ENCODE measurements around the gene ADAMTSL3.
"Not testable (repeated sequence)": the region's sequence is repeated elsewhere in the genome, so short reads cannot be mapped to it uniquely, and the experiment has no call there.

Gene ADAMTSL3

DNA sequence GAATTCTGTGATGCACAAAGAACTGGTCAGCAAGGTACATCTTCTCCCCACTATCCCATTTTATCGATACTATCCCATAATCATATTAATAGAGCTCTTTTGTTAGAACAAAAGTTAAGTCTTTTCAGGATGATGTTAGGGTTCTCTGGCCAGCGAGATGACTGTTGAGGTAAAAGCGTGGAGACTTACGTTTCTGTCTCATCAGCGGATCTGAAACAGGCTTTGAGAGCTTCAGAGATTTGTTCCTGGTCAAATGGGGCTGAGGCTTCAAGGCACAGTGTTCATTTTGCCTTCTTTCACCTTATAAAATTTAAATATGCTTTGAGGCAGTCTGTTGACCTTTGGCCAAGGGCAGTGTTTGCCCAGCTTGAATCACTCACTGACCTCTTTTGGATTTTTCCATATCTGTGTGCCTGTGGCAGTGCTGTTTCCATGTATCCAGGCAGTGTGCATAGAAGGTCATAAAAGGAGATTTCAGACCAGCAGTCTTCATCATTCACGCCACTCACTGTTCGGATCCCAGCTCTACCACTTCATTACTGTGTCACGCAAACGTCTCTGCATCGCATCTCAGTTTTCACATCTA, 3.1 kb downstream of the ADAMTSL3 start:
- DNase-seq, result no peak

DNA sequence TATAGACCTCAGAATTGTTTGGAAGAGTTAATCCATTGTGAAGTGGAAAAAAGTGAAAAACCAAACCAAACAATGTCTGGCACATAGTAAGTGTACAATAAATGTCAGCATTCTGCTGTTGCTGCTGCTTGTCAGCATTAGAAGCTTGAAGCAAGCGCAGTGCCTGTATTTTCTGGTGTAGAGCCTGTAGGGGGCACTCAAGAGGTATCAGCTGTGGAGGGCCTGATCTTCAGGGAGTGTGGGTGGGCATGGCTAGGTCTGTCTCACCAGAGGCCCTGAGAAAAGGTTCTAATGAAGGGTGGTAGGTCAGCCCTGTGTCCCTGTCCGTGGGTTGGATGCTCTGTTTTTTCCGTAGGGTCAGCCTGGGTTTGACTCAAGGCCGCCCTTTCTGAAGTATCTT, 3.6 kb downstream of the ADAMTSL3 start:
- no peak for DNase-seq

DNA sequence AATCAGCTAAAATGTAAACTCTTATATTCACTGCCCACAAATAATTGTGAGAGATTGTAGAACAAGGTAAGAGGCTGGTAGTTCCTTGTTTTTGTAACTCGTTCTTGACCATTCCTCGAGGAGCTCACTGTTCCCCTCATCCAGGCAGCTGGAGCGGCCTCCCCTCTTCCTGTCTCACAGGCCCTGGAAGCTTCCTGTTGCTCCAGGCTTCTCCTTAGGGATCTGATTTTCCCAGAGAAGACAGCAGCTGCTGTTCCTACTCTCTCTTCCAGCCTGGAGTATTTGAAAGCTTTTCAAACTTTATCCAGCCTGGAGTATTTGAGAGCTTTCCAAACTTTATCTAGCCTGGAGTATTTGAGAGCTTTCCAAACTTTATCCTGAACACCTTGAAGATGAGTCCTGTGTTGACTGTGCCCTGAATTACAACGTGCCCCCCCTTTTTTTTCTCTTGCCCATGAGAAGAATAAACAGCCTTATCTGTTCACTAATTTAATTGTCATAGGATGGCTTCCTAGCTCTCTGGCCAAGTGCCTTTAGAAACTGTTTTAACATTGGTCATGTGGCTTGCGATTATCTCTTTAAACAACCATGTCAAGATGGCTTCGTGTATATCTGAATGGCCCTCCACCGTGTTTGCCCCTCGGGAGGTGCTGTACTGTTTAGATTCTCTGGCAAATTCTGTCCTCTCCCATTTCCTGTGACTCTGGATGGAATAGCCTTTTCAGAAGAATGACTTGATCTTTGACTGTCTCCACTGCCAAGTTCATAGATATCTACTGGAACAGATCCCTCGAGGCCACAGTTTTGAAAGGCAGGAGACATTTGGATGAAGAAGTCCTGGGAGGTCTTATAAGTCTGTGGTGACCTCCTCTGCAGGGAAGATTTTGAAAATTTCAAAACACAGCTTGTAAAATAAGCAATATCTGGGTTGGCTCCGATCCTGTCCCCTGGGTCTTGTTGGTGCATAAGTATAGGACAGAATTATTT, 4.8 kb downstream of the ADAMTSL3 start:
- DNase-seq, result no peak

DNA sequence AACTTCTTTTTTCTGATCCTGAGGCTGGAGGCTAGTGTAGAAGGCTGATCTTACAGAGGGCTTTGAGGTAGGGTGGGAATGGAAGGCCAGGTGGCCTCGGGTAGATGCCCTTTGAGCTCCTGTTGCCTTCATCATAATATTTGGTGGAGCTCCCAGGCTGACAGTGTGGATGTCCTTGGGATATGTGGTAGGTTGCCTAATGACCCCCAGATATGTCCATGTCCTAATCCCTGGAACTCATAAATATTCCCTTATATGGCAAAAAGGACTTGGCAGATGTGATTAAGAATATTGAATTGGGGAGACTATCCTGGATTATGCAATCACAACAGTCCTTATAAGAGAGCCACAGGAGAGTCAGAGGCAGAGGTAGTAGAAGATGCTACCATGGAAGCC, 5.5 kb downstream of the ADAMTSL3 start:
- no peak for DNase-seq

DNA sequence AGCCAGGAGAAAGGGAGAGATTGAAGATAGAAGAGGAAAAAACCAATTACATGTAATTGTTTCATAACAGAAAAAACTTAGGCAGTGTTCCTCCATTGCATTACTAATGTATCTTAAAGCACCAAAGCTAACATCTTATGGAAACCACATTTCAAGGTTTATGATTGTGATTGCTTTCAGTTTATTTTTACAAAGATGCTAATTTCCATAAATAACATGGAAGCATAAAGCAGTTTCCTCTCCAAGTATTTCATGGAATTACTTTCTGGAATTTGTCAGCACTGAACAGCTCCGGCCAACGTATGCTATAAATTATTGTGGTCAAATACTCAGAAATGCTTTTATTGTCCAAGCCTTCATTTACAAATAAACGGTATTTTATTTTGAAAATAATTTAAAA, 11.6 kb downstream of the ADAMTSL3 start:
- no peak for DNase-seq

DNA sequence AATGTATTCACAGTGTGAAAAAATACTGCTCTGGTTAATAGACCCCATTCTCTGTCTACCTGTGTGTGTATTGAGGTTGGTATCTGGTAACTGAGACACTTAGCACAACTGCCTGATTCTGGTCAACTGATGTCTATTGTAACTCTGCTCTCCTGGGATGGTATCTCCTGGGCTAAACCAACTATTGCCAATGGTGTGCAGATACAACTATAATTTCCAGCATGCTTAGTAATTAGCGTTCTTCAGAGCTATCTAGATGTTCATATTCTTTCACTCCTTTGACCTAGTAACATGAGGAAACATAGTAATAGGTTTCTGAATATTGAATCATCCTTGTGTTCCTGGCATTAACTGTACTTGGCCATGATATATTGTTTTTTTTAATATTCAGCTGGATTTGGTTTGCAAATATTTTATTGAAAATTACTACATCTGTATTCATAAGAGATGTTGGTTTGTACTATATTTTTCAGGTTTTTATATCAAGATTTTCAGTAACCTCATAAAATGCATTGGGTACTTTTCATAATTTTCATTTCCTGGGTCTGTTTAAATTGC, 16.8 kb downstream of the ADAMTSL3 start:
- no peak for DNase-seq

DNA sequence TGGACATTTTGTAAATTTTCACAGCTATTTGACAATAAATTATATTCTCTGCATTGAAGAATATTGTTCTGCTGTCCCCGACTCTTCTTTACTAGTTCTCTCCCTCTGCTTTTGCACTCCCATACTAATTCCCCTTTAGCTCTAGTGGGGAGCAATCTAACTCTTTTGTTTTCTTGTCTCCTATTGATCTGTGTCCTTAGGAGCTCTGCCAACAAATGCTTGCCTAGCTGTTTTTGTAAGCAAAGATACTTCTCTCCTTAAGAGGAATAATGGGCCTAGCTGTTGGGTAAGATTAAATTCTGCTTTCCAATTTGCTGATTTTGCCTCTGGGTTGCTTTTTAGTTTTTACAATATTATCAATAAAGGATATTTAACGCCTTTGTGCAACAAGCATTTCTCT, 17.7 kb downstream of the ADAMTSL3 start:
- no peak for DNase-seq

DNA sequence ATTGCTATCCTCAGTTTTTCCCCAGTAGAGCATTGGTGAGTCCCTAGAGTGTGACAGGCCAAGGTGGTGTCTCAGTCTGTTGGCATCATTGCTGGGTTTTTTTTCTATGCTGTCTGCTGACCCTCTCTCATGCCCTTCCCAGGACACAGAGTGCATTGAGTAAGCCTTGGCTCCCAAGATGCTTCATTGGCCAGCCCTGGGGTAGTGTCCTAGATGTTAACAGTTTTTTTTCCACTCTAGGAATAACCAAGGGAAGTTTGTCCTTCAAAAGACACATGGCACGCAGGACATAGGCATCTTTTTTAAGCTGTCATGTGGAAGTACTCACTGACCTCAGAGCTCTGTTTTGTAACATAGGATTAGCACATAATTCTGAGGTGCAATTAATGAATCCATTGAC, 19.5 kb downstream of the ADAMTSL3 start:
- DNase-seq, result no peak

DNA sequence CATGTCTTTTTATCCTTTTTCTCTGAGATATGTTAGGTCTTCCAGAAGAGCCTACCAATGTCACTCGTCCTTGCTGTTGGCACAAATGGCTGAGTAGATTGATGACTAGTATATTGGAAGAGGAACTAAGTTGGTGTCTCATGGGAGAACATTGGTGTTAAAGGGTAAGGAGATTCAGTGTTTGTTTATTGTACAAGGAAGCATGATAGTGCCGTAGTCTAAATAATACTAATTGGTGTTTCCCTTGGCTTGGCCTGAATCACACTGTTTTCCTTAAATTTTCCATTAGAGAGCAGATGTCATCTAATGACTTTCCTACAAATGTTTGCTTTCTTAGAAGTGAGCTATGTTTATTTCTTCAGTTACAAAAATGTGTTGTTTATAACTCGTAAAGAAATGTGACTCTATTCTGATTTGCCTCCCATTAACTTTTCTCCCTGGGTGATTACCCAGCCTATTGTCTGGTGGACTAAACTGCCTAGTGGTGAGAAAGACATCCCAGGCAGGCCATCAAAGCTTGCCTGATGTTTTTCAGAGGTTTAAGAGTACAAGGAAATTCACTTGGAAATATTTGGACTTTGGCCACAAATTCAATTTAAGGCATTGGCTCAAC, 28.7 kb downstream of the ADAMTSL3 start:
- no peak for DNase-seq

DNA sequence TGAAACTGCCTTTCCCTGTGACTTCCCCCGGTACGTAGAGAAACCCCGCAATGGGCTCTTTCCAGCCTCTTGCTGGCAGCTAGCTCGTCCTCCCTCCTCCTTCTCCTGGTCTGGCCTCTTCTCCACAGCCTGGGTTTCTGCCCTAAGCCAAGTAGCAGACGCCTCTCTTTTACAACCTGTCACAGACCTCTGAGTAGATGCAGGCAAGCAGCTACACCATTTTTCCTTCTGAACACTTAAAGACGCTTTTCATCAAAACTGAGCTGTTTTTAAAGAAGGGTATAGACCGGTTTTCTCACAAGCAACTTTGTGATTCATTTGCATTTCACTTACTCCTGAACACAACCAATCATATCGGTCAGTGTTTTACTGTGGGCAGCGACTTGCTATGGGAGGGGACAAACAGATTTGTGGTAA, 32.0 kb downstream of the ADAMTSL3 start:
- DNase-seq, result no peak

DNA sequence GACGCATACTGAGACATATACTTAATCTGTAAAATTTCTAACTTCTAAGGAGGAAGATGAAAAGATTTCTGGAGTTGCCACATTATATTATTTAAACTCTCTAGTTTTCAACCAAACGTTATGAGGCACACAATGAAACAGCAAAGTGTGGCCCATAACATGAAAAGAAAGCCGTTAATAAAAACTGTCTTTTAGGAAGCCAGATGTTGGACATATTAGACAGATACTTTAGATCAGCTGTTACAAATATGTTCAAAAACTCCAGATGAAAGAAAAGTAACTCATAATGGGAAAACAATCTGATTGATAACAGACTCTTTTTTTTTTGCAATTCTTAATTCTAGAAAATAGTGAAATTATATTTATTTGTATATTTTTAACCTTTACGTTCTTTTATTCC, 34.3 kb downstream of the ADAMTSL3 start:
- no peak for DNase-seq

DNA sequence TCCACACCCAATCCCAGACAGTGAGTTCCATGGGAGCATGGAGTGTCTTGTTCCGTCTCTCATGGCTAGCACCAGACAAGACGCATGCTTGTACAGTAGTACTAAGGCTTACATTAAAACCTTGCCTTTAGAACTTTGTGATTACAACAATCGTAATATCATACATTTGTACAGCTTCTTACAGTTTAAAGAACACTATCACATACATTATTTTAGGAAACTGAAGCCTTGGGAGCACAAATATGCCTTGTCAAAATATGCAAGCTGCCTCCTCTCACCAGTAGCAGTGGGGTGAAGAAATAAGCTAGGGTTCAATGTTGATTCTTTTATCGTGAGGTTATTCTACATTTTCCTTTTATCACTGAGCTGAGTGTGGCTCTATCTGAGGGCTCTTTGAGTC, 36.8 kb downstream of the ADAMTSL3 start:
- DNase-seq, result no peak

DNA sequence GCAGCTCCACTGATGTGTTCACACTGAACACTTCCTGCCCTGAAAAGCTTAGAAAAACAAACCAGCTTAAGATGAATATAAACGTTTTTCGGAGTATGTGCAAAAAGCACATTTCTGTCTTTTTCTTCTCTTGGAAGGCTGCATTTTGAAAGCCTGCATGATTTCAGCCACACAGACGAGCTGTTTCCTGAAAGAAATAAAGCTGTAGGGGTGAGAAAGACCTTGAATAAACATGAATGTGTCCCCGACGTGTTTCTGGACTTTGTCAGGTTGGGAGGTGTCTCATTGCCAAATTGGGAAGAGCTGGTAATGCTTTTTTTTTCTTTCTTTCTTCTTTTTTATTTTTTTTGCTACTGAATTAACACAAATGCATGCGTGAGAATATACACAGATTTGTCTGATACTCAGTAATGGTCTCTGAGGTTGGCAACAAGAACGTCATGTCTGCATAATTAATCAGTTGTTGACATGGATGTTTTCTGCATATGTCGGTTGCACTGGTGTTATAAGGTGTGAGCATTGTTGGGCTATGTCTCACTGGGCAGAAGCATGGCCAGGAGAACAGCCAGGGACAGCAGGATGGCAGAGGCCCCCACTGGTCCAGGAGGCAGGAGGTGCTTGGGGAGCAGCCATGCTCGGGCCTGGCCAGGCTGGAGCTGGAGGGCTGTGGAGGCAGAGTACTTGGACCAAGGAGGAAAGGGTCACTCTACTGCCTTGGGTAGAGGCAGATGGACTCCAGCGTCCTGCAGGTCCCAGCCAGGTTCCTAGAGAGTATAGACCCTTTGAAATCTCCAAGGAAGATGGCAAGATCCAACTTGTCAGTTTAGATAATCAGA, 39.0 kb downstream of the ADAMTSL3 start:
- no peak for DNase-seq

DNA sequence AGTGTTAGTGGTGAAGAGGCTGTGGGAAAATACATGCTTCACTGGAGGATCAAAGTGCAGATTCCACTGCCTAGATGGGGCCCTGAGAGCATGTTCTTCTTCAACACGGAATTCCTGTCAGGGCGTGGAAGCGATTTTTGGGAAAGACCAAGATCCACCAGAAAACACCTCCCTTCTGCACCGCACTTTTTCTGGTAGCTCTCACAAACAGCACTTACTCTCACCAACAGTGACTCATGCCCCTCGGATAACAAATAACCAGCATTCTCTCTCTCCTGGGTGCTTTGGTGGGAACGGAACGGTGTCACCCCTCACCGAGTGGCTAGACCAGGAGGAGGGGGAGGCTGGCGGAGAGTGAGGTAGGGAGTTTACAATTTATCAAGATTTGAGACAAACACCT, 40.1 kb downstream of the ADAMTSL3 start:
- DNase-seq, result no peak

DNA sequence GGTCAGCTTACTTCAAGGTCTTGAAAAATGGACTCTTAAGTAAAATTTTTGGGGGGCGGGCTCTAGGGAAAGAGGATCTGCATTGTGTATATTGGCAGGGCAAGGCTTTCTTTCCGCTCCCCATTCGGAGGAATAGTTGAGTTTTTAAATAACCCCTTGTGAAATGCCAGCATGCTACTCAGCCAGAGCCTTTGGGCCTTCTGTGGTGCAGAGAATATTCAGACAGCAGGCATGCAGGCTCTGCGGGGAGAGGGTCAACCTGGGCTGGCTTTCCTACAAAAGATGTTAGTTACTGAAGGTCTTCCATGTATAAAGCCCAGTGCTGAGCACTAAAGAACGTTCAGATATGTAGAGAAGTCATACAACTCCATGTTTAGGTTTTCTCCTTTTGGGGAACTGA, 40.6 kb downstream of the ADAMTSL3 start:
- DNase-seq, result no peak

DNA sequence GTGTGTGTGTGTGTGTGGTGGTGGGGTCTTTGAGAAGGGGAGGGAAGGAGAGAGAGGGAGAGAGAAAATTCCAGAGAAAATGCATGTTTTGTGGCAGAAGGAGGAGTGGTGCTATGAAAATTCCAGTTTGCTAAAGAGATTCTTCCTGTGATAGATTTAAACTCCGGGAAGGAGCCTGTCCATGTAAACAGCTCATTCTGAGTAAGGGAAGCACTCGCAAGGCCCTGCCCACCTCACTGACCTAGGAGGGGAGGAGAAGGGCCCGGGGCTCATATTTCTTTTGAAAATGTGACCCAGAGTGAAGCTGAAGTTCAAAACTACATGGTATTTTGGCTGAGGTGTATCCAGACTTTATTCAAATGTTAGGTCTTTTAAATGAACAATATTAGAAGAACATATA, 41.3 kb downstream of the ADAMTSL3 start:
- no peak for DNase-seq

DNA sequence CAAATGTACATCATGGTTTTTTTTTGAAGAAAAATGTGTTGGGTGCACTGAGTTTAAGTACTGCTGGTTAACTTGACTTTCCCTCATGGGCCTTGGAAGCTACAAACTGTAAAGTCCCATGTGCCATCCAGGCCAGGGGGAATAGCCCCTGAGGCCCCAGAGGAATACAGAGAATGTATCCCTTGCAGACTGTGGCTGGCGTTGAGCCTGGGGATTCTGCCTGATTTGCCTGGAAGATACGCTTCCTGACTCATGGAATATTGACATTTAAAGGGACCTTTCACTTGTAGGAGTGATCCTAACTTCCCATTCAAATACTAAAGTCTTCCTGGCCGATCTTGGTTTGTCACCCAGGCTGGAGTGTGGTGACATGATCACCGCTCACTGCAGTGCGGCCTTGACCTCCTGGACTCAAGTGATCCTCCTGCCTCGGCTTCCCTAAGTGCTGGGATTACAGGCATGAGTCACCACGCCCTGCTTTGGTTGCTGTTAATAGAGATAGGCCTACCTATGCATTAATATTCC, 42.0 kb downstream of the ADAMTSL3 start:
- no peak for DNase-seq

DNA sequence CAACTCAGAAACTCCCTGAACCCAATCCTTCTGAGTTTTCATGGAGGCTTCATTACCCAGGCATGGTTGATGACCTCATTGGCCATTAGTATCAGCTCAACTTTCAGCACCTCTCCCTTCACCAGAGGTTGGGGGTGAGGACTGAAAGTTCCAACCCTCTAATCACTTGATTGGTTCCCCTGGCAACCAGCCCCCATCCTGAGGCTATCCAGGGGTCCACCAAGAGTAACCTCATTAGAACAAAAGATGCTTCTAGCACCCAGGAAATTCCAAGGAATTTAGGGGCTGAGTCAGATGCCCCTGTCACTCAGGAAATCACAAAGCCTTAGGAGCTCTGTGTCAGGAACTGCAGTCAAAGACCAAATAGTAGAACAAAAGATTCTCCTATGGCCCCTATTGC, 43.8 kb downstream of the ADAMTSL3 start:
- no peak for DNase-seq

DNA sequence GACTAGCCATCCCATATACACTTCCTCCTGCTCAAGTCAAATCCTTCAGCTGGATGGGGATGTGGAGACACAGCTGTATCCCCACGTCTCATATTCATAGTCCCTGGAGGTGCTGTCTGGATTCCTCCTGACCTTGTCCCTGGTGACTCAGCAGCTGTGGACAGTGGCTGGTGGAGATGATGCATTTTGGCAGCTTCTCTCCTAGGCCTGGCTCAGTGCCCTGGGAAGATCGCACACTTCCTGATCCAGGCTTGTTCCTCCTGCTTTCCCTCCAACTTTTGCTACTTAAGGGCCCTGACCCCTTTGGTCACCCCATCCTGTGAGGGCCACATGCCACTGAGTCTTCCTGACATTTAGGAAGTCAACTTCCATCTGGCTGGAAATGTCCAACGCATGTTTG, 44.4 kb downstream of the ADAMTSL3 start:
- DNase-seq, result no peak

DNA sequence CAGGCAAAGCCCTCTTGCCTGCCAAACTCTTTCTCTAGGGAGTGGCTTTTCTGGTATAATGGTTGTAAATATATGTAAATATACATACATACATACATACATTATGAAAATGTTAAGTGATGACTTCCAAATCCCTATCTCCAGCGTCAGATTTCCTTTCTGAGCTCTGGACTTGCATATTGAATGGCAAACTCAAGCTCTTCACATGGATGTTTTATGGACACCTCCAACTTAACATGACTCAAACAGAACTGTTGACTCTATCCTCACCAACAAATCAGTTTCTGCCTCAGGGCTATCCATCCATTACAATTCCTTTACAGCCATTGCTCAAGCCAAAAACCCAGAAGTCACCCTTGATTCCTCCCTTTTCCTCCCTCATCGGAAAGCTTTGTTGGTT, 45.1 kb downstream of the ADAMTSL3 start:
- no peak for DNase-seq

DNA sequence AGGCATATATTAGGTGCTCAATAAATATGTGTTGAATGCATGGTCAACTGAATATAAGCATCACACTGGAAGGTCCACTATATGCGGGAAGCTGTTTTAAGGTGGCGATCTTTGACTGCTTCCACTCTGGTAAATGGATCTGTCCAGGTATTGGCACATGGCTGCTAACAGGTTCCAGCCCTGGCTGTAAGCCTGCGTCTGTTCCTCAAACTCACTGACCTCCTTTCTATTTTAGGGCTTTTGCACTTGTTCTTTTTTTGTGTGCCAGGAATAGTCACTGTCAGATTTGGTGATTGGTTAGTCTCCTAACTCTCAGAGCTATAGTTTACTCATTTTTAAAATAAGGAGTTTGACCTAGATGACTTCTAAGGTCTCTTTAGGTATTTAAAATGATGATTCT, 46.2 kb downstream of the ADAMTSL3 start:
- no peak for DNase-seq

DNA sequence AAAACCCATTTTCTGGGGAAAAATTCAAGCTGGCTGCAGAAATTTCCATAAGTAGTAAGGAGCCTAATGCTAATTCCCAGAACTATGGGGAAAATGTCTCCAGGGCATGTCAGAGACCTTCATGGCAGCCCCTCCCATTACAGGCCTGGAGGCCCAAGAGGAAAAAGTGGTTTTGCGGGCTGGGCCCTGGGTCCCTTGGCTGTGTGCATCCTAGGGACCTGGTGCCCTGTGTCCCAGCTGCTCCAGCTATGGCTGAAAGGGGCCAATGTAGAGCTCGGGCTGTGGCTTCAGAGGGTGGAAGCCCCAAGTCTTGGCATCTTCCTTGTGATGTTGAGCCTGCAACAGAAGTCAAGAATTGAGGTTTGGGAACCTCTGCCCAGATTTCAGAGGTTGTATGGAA, 48.4 kb downstream of the ADAMTSL3 start:
- not testable (repeated sequence) for DNase-seq

DNA sequence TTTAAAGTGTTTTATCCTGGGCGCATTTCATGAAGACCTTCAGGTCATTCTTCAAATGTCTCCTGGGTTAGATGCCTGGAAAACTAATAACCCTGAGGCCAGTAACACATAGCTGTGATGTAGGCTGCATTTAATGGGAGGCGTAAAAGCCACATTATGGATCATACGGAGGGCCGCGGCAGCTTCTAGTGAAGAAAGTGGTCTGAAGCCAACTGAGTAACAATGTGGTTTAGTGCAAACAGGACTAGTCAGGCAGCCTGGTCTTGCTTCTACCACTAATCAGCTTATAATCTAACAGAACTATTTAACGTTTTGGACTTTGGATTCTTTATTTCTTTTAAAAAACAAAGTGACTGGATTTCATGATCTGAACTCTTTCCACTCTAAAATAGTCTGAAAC, 54.4 kb downstream of the ADAMTSL3 start:
- no peak for DNase-seq
